Breast epithelium (tissue), 4 donors: ENCODE data around the gene COL6A2. TPM values are rescaled to one million over a fixed set of nuclear protein-coding genes. Genes with fewer than 3 reads are reported as not detected.
"Not testable (repeated sequence)": the region's sequence is repeated elsewhere in the genome, so short reads cannot be mapped to it uniquely, and the experiment has no call there.

Source experiments
- DNase-seq, 2 donors: peaks; one replicate each; pipeline ENCODE4 v3.0.0-alpha.2; 2019; ENCODE audit warnings: low spot score in 2 of 2
- H3K27ac ChIP-seq, 2 donors: fragments of 200-600 bp; sonication (generic) in 1 of 2; one replicate each; pipeline ENCODE4 v1.5.1; 2016 to 2019; ENCODE audit warnings: mild to moderate bottlenecking in 1 of 2
- H3K27me3 ChIP-seq, 2 donors: fragments of 200-600 bp; sonication (generic) in 1 of 2; one replicate each; pipeline versions ENCODE4 v1.5.1 to v1.6.0; 2017 to 2019; ENCODE audit warnings: control low read depth in 1 of 2, mild to moderate bottlenecking in 1 of 2
- H3K36me3 ChIP-seq: fragments of 200-600 bp; one replicate; pipeline ENCODE4 v1.5.1; 2019
- H3K4me1 ChIP-seq, 2 donors: fragments of 200-600 bp; sonication (generic); one replicate each; pipeline ENCODE4 v1.5.1; 2016 to 2019; ENCODE audit warnings: control low read depth in 1 of 2
- H3K4me3 ChIP-seq, 3 donors: fragments of 200-600 bp; sonication (generic); 1 replicate in 2 of 3; 2 replicates in 1 of 3; pipeline ENCODE4 v1.5.1; 2016 to 2019; ENCODE audit warnings: mild to moderate bottlenecking in 3 of 3, moderate library complexity in 2 of 3
- H3K9me3 ChIP-seq, 2 donors: fragments of 200-600 bp; sonication (generic) in 1 of 2; one replicate each; pipeline ENCODE4 v1.5.1; 2016 to 2019; ENCODE audit warnings: control low read depth in 1 of 2
- POLR2A ChIP-seq: fragments of 450-650 bp; IDR thresholded peaks from one replicate; pipeline ENCODE4 v1.6.1; 2016; ENCODE audit warnings: antibody characterized with exemption, mild to moderate bottlenecking, moderate library complexity
- POLR2AphosphoS5 ChIP-seq, 3 donors: sonication (generic); formaldehyde crosslinking; IDR thresholded peaks; one replicate each; pipeline ENCODE4 v1.6.1; 2017; ENCODE audit warnings: antibody characterized with exemption in 3 of 3
- intact Hi-C: fragments of 100-400 bp; cut with DNase I; formaldehyde crosslinking; loops from one replicate; pipeline ENCODE4 v1.15.1; 2023; ENCODE audit warnings: low total_unique reads
- total RNA-seq, 3 donors: library from RNA; depleted of rRNA; stranded (reverse); fragments of >200 nt; gene quantifications; one replicate each; pipeline ENCODE4 v1.1.0, GENCODE V29; 2016
- TF ChIP-seq, protein P1 (sequence below), 3 donors: fragments of 450-650 bp; IDR thresholded peaks; one replicate each; pipeline ENCODE4 v1.5.1; 2016 to 2017; ENCODE audit warnings: antibody characterized with exemption in 3 of 3, mild to moderate bottlenecking in 3 of 3, moderate library complexity in 3 of 3

The COL6A2 gene
- total RNA-seq, 3 donors from 2014 or later, result 177 to 1,266 (median 418) TPM

DNA sequence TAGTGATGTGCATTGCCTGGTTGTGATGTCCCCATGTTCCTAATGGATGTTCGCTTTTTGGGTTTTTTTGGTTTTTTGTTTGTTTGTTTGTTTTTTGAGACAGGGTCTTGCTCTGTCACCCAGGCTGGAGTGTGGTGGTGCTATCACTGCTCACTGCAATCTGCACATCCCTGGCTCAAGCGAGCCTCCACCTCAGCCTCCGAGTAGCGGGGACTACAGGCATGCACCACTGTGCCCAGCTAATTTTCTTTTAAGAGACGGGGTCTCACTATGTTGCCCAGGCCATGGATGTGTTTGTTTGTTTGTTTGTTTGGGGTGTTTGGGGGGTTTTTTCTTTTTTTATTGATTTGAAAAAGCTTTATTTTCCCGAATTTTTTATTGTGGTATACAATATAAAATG lies 2.1 kb downstream of the COL6A2 start:
- Histone ChIP-seq H3K9me3 (peaks cover 5 to 11% of the 10 kb centered on the region in 2 donors), H3K27me3 (peaks cover 0 to 2% of the 10 kb centered on the region in 2 donors), H3K36me3 (no peaks in the 10 kb centered on the region), H3K27ac (no peak overlapping the region), H3K4me1 (no peaks in the 10 kb centered on the region), H3K4me3 (peak overlapping the region; percentile 84 to 96 (median 89))
- intact Hi-C loops, result no loop called here
- peak in 1 of 2 donors; percentile 12 for DNase-seq
- TF ChIP-seq POLR2AphosphoS5 (IDR thresholded peaks at IDR 0.05) (no peak), POLR2A (no peak)
- TF ChIP-seq, protein P1, sequence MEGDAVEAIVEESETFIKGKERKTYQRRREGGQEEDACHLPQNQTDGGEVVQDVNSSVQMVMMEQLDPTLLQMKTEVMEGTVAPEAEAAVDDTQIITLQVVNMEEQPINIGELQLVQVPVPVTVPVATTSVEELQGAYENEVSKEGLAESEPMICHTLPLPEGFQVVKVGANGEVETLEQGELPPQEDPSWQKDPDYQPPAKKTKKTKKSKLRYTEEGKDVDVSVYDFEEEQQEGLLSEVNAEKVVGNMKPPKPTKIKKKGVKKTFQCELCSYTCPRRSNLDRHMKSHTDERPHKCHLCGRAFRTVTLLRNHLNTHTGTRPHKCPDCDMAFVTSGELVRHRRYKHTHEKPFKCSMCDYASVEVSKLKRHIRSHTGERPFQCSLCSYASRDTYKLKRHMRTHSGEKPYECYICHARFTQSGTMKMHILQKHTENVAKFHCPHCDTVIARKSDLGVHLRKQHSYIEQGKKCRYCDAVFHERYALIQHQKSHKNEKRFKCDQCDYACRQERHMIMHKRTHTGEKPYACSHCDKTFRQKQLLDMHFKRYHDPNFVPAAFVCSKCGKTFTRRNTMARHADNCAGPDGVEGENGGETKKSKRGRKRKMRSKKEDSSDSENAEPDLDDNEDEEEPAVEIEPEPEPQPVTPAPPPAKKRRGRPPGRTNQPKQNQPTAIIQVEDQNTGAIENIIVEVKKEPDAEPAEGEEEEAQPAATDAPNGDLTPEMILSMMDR (IDR thresholded peaks at IDR 0.05), result no peak

DNA sequence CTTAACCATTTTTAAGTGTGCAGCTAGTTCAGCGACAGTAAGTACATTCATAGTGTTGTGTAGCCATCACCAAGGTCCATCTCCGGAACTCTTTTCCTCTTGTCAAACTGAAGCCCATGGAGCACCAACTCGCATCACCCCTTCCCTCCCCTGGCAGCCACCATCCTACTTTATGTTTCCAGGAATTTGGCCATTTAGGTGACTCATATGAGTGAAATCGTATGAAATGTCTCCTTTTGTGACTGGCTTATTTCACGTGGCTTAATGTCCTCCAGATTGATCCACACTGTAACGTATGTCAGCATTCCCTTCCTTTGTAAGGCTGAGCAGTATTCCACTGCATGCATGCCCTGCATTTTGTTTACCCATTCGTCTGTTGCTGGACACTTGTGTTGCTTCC lies 2.5 kb downstream of the COL6A2 start:
- no peaks in the 10 kb centered on the region for H3K36me3 ChIP-seq
- peak overlapping the region in 1 of 2 donors; percentile 30 for H3K27ac ChIP-seq
- H3K27me3 ChIP-seq, result peaks cover 0 to 2% of the 10 kb centered on the region in 2 donors
- TF ChIP-seq POLR2A, result no peak
- no peak for TF ChIP-seq POLR2AphosphoS5 (IDR thresholded peaks at IDR 0.05)
- TF ChIP-seq, protein P1 (IDR thresholded peaks at IDR 0.05), result no peak
- intact Hi-C loops, result no loop called here
- DNase-seq, result peak in 1 of 2 donors; percentile 16
- peaks cover 5 to 12% of the 10 kb centered on the region in 2 donors for H3K9me3 ChIP-seq
- no peaks in the 10 kb centered on the region for H3K4me1 ChIP-seq
- peak overlapping the region in 2 of 3 donors; percentile 89 to 96 for H3K4me3 ChIP-seq

DNA sequence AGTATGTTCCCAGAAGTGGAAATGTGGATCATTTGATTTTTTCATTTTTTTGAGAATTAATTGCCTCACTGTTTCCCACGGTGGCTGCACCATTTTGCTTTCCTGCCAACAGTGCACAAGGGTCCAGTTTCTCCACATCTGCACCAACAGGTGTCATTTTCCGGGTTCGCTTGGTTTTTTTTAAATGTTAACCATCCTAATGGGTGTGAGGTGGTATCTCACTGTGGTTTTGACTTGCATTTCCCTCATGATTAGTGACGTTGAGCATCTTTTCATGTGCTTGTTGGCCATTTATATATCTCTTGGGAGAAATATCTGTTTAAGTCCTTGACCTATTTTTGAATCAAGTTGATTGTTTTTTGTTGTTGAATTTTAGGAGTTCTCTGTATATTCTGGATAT lies 3.0 kb downstream of the COL6A2 start:
- Histone ChIP-seq H3K9me3 (peaks cover 5 to 12% of the 10 kb centered on the region in 2 donors), H3K27ac (peak overlapping the region in 1 of 2 donors; percentile 30), H3K36me3 (no peaks in the 10 kb centered on the region), H3K4me1 (no peaks in the 10 kb centered on the region), H3K27me3 (peaks cover 0 to 2% of the 10 kb centered on the region in 2 donors), H3K4me3 (peak overlapping the region in 1 of 3 donors; percentile 96)
- TF ChIP-seq POLR2A, result no peak
- TF ChIP-seq, protein P1 (IDR thresholded peaks at IDR 0.05), result no peak
- TF ChIP-seq POLR2AphosphoS5 (IDR thresholded peaks at IDR 0.05), result no peak
- no peak for DNase-seq
- intact Hi-C loops, result no loop called here

DNA sequence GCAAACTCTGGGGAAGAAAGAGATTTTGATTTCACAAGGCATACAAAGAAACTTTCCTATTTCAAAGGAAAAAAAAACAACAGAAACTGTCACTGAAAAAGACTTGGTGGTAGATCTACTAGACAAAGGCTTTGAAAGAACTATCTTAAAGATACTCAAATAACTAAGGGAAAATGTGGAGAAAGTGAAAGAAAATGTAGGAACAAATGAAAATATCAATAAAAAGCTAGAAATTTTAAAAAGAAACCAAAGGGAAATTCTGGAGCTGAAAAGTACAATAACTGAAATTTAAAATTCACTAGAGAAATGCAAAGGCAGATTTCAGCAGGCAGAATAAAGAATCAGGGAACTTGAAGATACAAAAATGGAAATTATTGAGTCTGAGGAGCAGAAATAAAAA lies 6.2 kb downstream of the COL6A2 start:
- Histone ChIP-seq H3K27ac (no peak overlapping the region), H3K36me3 (no peaks in the 10 kb centered on the region), H3K9me3 (peaks cover 5 to 14% of the 10 kb centered on the region in 2 donors), H3K4me3 (no peak overlapping the region), H3K27me3 (peaks cover 0 to 2% of the 10 kb centered on the region in 2 donors), H3K4me1 (no peaks in the 10 kb centered on the region)
- TF ChIP-seq, protein P1 (IDR thresholded peaks at IDR 0.05), result no peak
- TF ChIP-seq POLR2AphosphoS5 (IDR thresholded peaks at IDR 0.05) (no peak), POLR2A (no peak)
- intact Hi-C loops, result no loop called here
- no peak for DNase-seq

DNA sequence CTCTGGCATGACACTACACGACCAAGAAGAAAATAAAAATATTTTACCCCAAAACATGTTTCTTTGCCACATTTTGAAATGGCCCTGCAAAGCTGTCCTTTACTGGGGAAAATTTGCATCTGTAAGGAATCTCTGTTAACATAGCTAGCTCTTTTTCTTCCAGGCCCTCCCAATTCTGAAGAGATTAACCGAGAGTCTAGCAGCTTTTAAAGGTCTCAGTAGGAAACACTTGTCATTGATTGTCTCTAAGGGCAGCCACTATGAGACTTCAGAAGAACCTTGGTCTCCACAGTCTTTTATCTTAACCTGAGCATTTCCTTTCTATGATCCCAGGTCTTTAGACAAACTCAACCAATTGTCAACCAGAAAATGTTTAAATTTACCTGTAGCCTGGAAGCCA lies 9.5 kb downstream of the COL6A2 start:
- H3K27ac ChIP-seq, H3K36me3 ChIP-seq, intact Hi-C loops, DNase-seq, H3K4me1 ChIP-seq, H3K27me3 ChIP-seq, H3K4me3 ChIP-seq: not testable (repeated sequence)
- H3K9me3 ChIP-seq, result peaks cover 2 to 14% of the 10 kb centered on the region in 2 donors

DNA sequence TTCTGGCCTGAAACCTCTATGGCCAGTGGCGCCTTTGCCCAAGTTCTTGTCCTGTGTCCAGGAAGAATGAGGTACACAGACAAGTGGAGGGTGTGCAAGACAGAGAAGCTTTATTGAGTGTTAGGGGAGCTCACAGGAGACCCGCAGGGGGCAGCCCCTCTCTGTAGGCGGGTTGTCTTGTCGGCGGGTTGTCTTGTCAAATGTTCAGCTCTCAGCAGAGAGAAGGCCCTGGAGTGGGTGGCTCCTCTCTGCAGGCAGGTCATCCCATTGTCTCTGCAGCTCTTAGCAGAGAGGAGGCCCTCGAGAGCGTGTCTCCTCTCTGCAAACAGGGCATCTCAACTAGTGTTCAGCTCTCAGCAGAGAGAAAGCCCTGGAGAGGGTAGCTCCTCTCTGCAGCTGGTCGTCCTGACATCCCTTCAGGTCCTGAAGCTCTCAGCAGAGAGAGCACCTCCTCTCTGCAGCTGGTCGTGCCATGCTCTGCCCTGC lies 11.0 kb downstream of the COL6A2 start:
- TF ChIP-seq, protein P1 (IDR thresholded peaks at IDR 0.05), result no peak
- TF ChIP-seq POLR2AphosphoS5 (IDR thresholded peaks at IDR 0.05) (no peak), POLR2A (no peak)
- intact Hi-C loops, result no loop called here
- Histone ChIP-seq H3K9me3 (peaks cover 0 to 12% of the 10 kb centered on the region in 2 donors), H3K27ac (no peak overlapping the region), H3K36me3 (no peaks in the 10 kb centered on the region), H3K4me1 (no peaks in the 10 kb centered on the region), H3K27me3 (no peaks in the 10 kb centered on the region), H3K4me3 (no peak overlapping the region)
- peak; percentile 6 to 10 for DNase-seq
